HG03571 (cell line): ENCODE data around the gene STK38.
"Not testable (repeated sequence)": the region's sequence is repeated elsewhere in the genome, so short reads cannot be mapped to it uniquely, and the experiment has no call there.

Experiments
- ATAC-seq: cut with Tn5 transposase; IDR thresholded peaks from one replicate; pipeline ENCODE4 v1.9.1; 2021; ENCODE audit not compliant: unreplicated experiment

Gene STK38

DNA sequence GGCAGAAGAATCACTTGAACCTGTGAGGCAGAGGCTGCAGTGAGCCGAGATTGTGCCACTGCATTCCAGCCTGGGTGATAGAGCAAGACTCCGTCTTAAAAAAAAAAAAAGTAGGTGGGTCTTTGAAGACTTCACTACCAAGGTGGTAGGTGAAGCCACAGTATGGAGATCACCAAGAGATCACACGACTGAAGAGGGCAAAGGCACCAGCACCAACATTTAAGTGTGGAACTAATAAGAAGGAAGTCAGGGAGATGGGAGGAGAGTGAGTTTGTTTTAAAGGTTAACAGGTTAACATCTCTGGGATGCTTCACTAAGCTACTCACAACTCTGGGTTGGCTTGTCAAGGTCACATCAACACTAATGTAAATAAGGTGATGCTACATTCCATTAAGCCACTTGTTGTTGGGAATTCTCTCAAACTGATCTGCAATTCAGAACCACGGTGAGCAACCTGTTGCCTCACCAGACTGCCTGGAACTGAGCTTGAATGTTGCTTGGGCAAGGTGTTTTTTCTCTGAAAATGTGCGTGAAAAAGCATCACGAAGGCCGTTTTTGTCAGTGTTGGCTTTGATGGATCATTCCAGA is 55.8 kb downstream of the STK38 start:
- ATAC-seq = no peak

DNA sequence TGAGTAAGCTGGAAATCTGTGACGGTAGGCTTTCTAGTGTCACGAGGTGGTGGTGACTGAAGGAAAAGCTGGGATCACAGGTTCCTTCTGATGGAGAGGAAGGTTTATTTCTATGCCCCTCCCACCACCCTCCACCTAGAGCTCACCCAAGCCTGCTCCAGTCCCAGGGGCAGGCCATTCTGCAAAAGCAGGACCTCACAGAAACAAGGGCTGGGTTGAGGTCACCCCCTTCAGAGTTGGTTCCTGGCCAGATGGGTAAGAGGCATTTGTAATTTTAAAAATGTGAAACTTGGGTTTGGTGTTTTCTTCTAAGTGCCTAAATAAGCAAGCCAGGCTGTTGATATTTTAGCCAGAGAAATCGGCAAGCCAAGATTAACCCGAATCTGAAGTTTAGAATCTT is 57.9 kb downstream of the STK38 start:
- ATAC-seq = no peak

DNA sequence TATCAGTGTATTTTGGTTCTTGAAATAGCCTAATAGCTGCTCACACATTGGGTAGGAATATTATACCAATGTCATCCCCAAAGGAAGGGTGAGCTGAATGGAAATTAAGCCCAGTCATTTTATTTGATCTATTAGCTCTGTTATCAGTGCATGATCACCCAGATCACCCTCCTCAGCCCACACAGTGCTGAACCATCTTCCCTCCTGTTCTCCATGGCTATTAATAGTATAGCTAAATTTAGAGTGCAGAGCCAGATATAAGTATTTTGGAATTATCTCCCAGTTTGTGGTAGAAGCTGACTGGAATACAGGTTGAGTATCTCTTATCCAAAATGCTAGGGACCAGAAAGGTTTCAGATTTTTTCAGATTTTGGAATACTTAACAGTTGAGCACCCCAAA is 59.1 kb downstream of the STK38 start:
- no peak for ATAC-seq

DNA sequence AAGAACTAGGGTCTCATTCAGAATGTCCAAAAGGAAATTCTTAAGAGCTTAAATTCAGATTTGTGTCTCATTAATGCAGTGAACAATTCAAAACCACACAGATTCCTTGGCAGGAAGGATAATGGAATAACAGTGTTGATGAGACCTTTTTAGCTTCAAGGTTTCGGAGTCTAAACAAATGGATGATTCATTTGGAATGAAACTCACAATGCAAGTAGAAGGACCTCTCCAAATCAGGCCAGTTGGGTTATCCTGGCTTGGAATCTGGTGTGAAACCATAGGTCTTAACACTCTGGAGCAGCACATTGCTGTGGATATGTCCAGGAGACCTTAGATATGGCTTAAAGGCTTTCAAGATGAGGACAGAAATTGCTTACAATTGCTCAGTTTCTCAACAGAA is 59.6 kb downstream of the STK38 start:
- no peak for ATAC-seq

GRCh38 chr6:36484736-36485135 is 62.5 kb downstream of the STK38 start:
- ATAC-seq = no peak

DNA sequence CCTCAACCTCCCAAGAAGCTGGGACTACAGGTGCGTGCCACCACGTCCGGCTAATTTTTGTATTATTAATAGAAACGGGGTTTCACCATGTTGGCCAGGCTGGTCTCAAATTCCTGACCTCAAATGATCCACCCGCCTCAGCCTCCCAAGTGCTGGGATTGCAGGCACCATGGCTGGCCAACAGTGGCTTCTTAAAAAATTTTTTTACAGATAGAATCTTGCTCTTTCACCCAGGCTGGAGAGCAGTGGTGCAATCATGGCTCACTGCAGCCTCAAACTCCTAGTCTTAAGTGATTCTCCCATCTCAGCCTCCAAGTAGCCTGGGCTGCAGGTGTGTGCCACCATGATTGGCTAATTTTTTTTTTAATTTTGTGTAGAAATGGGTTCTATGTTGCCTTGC is 64.0 kb downstream of the STK38 start:
- ATAC-seq = not testable (repeated sequence)

- ATAC-seq = no peak
These were observed 68.0 kb downstream of the STK38 start for GRCh38 chr6:36479256-36479655.

GRCh38 chr6:36478051-36478526 is 69.2 kb downstream of the STK38 start:
- ATAC-seq = no peak

- no peak for ATAC-seq
These were observed 77.3 kb downstream of the STK38 start for GRCh38 chr6:36469946-36470345.

DNA sequence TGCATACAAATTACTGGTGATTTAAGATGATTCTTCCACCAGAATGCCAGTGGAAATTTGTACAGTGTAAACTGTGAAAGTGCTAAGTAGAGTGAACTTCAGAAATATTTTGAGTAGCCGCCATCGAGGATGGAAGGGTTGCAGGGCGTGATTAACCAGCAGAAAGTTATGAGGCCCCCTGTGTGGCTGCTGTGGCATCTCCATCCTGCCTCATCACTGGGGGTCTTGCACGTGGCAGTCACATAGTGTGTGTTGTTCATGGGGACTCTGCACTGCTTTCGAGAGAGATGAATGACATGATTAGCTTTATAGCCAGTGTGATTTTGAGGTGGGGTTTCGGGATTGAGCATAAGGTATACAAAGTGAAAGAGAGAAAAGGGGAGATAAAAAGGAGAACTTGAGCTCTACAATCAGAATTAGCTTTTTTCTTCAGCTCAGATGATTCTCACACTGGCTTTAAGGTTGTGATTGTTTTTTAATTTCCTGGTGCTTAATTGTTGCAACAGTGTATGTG is 78.1 kb downstream of the STK38 start:
- ATAC-seq = no peak

DNA sequence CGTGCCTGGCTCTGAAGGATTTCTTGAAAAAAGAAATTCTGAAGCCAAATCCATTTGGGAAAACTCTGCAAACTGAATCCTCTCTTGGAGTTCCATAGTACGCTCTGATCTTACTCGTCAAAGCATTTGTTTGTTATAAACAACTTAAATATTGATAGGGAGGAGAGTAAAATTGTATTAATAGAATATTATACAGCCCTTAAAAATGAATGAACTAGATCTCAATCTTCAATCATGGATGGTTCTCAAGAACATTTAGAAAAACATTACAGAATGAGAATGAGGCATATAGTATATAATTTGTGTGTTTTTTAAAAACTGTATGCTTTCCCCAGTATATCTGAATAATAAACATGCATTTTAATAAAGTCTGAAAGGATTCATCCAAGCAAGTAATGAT is 79.7 kb downstream of the STK38 start:
- ATAC-seq = no peak

DNA sequence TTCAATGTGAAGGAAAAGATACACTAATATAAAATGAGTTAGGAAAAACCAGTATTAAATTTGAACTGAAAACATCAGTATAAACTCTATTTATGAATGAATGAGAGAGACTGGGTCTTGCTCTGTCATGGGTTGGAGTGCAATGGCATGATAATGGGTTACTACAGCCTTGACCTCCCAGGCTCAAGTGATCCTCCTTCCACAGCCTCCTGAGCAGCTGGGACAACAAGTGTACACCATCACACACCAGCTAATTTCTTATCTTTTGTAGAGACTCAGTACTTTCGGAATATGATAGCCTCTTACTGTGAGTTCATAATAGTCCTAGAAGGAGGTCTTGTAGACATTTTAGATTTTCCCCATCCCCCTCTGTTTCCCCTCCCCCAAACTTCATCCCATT is 83.0 kb downstream of the STK38 start:
- no peak for ATAC-seq

DNA sequence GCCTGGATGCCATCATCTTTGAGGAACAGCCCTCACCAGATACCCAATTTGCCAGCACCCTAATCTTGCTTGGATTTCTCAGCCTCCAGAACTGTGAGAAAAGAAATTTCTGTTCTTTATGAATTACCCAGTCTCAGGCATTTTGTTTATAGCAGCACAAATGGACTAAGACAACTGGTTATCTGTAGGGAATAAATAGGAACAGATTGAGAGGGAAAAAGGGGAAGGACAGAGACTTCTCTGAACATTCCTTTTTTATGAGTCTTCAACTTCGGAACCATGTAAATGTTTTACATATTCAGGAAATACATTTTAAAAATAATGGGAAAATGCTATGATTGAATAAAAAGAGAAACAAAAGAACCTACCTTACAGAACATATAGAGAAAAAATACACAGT is 83.6 kb downstream of the STK38 start:
- no peak for ATAC-seq

- ATAC-seq = no peak
These were observed 85.6 kb downstream of the STK38 start for GRCh38 chr6:36461646-36462045.

DNA sequence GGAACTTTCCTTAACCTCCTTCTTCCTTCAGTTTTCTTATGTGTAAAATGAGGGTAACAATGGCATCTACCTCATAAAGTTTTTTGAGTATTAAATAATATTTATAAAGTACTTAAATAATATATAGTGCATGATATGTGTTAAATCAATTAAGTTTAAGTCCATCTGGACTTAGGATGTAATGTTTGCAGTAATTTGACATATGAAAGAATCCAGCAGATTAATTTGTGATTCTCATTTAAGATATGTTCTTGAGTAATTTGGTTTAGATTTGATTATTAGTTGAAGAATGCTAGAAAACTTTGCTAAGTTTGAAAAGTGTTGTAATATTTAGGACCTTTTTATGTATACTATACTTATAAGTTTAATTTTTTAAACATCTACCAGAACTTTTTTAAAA is 86.4 kb downstream of the STK38 start:
- no peak for ATAC-seq

GRCh38 chr6:36459501-36459900 is 87.8 kb downstream of the STK38 start:
- no peak for ATAC-seq

DNA sequence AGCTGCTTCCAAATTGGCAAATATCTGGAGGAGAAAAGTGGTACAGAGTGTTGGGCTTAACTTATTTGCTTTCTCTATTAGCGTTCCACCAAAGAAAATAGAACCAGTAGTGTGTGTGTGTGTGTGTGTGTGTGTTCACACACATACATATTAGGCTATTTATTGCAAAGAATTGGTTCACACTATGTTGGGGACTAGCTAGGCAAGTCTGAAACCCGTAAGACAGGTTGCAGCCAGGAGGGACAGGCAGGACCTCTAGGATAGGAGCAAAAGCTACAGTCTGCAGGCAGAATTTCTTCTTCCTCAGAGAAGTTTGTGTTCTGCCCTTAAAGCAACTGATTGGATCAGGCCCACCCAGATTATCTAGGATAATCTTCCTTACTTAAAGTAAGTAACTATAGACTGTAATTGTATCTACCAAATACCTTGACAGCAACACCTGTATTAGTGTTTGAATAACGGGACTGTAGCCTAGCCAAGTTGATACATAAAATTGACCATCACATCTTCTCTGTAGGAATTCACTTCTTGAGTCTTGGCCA is 91.7 kb downstream of the STK38 start:
- no peak for ATAC-seq

GRCh38 chr6:36452897-36453296 is 94.4 kb downstream of the STK38 start:
- ATAC-seq = not testable (repeated sequence)

- ATAC-seq = not testable (repeated sequence)
These were observed 98.1 kb downstream of the STK38 start for GRCh38 chr6:36449173-36449572.

- ATAC-seq = no peak
These were observed 101.7 kb downstream of the STK38 start for GRCh38 chr6:36445621-36446020.

GRCh38 chr6:36444470-36444869 is 102.8 kb downstream of the STK38 start:
- ATAC-seq = no peak
